Ishikawa (cell line): Measurements from ENCODE around the gene INTS14.

Experiments
- CEBPB ChIP-seq: IDR thresholded peaks from 2 replicates; pipeline ENCODE4 v1.6.1; 2012
- CREB1 ChIP-seq: IDR thresholded peaks from 2 replicates; pipeline ENCODE4 v1.6.1; 2012; ENCODE audit warnings: low read depth
- EGR1 ChIP-seq: IDR thresholded peaks from 2 replicates; pipeline ENCODE4 v1.6.1; 2012
- EP300 ChIP-seq: IDR thresholded peaks from 2 replicates; pipeline ENCODE4 v1.6.1; 2012; ENCODE audit warnings: borderline replicate concordance
- FOXM1 ChIP-seq: IDR thresholded peaks from 2 replicates; pipeline ENCODE4 v1.6.1; 2012; ENCODE audit warnings: low read depth, borderline replicate concordance
- MAX ChIP-seq: IDR thresholded peaks from 2 replicates; pipeline ENCODE4 v1.6.1; 2012
- NFIC ChIP-seq: IDR thresholded peaks from 2 replicates; pipeline ENCODE4 v1.6.1; 2012
- RAD21 ChIP-seq: IDR thresholded peaks from 2 replicates; pipeline ENCODE4 v1.6.1; 2012; ENCODE audit warnings: low read depth
- REST ChIP-seq: IDR thresholded peaks from 2 replicates; pipeline ENCODE4 v1.6.1; 2012; ENCODE audit warnings: low read depth, mild to moderate bottlenecking
- TAF1 ChIP-seq: IDR thresholded peaks from 2 replicates; pipeline ENCODE4 v1.6.1; 2012; ENCODE audit warnings: low read depth, mild to moderate bottlenecking
- TCF12 ChIP-seq: IDR thresholded peaks from 2 replicates; pipeline ENCODE4 v1.6.1; 2012; ENCODE audit warnings: low read depth
- TEAD4 ChIP-seq: IDR thresholded peaks from 2 replicates; pipeline ENCODE4 v1.6.1; 2012
- USF1 ChIP-seq: IDR thresholded peaks from 2 replicates; pipeline ENCODE4 v1.6.1; 2012
- YY1 ChIP-seq: IDR thresholded peaks from 2 replicates; pipeline ENCODE4 v1.6.1; 2012; ENCODE audit warnings: low read depth
- ZBTB7A ChIP-seq: IDR thresholded peaks from 2 replicates; pipeline ENCODE4 v1.6.1; 2012; ENCODE audit warnings: low read depth

The INTS14 gene

DNA sequence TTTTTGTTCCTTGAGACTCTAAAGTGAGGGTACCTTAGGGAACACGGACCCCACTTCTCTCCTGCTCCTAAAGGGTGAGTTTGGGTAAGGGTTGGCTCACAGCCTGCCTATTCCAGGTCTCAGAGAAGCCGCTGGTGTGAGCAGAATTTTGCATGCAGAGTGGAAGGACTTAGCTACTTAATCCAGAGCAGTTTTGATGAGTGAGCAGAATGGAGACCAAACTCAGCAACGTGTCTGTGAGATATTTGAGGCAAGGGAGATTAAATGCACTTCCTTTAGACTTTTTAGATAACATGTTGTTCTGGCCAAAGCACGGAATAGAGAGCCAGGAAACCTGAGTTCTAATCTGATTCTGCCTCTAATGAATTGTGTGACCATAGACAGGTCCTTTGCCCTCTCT is 15.9 kb upstream of the INTS14 start:
- TF ChIP-seq TAF1 (no peak), TEAD4 (no peak), MAX (no peak), USF1 (no peak), RAD21 (no peak), EGR1 (no peak), YY1 (no peak)

GRCh38 chr15:65623103-65623502 is 12.2 kb upstream of the INTS14 start:
- TF ChIP-seq REST (no peak), TEAD4 (no peak), CREB1 (no peak), TAF1 (no peak), FOXM1 (no peak), EP300 (no peak), TCF12 (no peak), YY1 (no peak), EGR1 (no peak)

DNA sequence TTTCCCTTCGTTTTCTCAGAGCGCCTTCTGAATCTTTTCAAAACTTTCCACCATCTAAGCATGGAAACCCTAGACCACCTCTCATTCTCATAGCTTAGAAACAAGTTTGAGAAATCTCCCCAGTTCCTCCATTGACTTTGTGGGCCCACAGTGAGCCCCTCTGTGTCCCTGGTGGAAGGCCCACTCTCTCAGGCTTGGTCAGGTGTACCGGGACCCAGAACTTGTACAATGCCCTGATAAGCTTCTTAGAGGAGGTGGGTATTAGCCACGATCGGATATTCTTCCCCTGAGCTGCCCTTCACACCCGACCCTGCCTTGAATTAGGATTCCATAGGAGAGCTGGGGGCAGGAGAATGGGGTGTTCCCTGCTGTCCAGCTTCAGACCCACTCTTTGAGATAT is 10.7 kb upstream of the INTS14 start, which contains the start of gene SLC24A1:
Gene SLC24A1, plus strand, starts transcription at position 301 of the 400 bp plus-strand sequence. CDS start 2,143 bp downstream, outside the sequence.
- TF ChIP-seq TAF1 (no peak), EGR1 (no peak), CEBPB (no peak), NFIC (no peak), CREB1 (no peak), RAD21 (no peak), MAX (no peak), ZBTB7A (no peak), TCF12 (no peak), EP300 (no peak), YY1 (no peak), USF1 (no peak), TEAD4 (no peak), FOXM1 (no peak), REST (no peak)

DNA sequence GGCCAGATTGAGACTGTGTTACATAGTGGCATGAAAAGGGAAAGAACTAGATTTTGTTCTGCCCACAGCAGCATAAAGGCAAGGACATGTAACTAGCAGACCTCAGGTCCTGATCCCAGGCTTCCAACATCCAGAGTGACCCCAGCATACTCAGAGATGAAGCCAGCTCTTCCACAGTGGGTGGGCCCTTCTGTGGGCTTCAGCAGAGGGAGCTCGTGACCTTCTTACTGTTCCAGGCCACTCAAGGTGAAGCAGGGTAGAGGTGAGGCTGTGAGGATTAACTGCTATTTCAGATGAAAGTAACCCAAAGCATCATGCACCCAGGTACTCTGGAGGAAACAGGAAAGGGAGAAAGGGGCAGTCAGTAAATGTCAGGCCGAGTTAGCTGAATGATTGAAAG is 9.9 kb upstream of the INTS14 start:
- TF ChIP-seq YY1 = no peak
- TF ChIP-seq ZBTB7A = no peak
- TF ChIP-seq FOXM1 = no peak
- no peak for TF ChIP-seq TCF12
- no peak for TF ChIP-seq TEAD4
- no peak for TF ChIP-seq RAD21
- TF ChIP-seq EP300 = no peak
- TF ChIP-seq MAX = no peak
- no peak for TF ChIP-seq EGR1
- TF ChIP-seq CEBPB = no peak
- TF ChIP-seq REST = no peak
- no peak for TF ChIP-seq CREB1
- no peak for TF ChIP-seq USF1
- TF ChIP-seq NFIC = no peak
- TF ChIP-seq TAF1 = no peak
